Measurements from ENCODE around the gene GH1. TPM values are rescaled to one million over a fixed set of nuclear protein-coding genes. Genes with fewer than 3 reads are reported as not detected.

GH1 gene
- total RNA-seq, 1 experiment from 2014 or later = not detected

DNA sequence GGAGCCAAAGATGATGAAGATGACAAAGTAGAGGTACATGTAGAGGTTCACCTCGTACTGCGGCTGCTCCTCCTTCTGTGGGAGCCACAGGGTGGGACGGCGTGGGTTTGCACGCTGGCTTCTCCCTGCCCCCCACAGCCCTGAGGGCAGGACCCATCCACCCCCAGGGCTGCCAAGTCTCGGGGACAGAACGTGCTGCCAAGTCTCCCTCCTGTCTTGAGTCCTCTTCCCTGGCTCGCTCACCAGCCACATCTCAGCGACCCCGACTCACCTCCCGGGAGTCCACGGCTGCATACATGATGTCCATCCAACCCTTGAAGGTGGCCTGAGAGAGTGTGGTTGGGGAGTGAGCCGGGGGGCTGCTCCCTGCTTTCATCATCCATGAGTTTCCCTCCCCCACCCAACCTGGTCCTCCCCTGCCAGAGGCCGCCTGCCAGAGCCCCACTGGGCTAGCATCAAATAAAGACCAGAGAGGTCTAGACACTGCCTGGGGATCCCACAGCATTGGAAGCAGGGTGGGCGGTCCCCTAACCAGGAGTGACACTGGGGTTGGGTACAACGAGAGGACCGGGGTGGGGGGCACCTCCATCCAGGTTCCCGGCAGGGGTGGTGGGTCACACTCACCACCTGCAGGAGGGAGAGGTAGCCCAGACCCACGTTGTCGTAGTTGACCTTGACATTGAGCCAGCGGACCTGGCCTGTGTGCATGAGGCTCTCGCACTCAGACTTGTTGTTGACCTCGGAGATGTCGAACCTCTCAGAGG, 26.3 kb upstream of the GH1 start:
- DNase-seq (ENCODE audit: low spot score) = no peak

DNA sequence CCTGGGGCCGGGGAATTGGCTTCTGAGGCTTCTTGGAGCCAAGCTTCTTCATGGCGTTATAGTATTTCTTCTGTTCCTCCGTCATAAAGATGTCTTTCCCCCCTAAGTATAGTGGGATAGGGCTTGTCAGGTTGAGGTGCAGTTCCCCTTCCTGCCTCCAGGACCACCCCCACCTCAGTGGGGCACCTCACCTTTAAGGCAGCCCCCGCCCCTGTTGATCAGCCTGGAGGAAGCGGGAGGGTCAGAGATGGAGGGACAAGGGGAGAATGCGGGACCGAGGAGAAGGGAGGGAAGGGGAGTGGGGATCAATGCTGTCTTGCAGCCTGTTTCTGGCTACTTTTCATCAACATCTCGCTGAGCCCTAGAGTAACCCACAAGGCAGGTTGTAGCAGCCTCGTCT, 25.1 kb upstream of the GH1 start:
- no peak for DNase-seq (ENCODE audit: low spot score)

DNA sequence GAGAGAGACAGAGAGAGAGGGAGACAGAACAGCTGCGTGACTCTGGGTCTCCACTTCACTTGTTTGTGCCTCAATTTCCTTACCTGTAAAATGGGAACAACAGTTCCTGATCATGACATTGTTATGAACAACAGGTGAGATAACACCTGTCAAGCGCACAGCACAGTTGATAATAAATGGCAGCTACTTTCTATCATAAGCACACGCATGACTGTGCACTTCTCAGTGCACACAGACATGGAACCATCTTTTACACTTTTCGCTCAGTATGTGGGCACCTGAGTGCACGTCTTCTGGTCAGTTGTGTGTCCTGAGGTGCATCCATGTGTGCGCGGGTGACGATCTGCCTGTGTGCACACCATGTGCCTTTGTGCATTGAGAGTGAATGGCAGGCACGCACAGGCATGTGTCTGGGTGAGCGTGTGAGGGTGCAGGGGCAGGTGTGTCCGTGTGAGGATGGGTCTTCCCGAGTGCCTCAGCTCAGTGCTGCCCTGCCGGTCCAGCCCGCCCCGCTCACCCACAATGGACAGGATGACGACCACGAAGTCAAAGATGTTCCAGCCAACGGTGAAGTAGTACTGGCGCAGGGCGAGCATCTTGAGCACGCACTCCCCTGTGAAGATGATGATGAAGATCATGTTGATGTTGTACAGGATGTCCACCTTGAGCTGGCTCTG, 23.8 kb upstream of the GH1 start:
- DNase-seq (ENCODE audit: low spot score) = no peak

DNA sequence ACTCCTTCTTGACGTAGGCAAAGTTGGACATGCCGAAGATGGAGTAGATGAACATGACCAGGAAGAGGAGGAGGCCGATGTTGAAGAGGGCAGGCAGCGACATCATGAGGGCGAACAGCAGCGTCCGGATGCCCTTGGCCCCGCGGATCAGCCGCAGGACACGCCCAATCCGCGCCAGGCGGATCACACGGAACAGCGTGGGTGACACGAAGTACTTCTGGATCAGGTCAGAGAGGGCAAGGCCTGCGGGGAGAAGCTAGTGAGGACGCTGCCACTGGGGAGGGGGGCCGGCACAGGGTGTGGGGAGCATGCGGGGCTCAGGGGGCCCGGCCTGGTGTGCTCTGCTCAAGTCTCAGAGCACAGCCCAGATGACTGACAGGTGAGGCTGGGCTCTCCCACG, 23.1 kb upstream of the GH1 start:
- DNase-seq (ENCODE audit: low spot score) = no peak

DNA sequence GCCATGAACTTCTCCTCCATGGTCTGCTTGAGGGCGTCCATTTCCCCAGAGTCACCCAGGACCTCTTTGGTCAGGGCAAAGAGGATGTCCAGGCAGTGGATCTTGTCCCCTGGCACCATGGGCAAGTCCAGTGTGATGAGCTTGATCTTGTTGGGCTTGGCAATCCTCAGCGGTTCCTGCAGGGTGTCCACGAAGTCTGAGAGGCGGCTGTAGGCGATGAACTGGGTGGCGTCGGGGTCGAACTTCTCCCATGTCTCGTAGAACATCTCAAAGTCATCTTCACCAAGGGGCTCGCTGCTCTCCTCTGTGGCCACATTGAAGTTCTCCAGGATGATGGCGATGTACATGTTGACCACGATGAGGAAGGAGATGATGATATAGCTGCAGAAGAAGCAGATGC, 22.5 kb upstream of the GH1 start:
- DNase-seq (ENCODE audit: low spot score) = no peak

DNA sequence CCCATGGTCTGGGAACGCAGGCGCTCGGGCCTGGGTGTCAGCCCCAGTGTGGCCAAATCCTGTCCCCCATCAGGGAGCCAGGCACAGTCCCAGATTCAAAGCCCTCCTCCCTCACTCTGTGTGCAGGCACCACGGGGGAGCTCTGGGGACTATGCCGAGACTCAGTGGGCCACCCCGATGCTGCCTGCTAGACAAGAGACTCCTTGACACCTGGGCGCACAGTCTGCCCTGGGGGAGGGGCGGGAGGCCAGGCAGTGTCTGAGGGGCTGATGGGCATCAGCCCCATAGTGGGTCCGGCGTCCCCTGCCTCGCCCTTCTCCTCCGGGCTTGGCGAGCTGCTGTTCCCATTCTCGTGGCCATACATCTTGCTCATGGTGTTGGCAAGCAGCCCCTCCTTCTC, 21.9 kb upstream of the GH1 start:
- DNase-seq (ENCODE audit: low spot score) = no peak

DNA sequence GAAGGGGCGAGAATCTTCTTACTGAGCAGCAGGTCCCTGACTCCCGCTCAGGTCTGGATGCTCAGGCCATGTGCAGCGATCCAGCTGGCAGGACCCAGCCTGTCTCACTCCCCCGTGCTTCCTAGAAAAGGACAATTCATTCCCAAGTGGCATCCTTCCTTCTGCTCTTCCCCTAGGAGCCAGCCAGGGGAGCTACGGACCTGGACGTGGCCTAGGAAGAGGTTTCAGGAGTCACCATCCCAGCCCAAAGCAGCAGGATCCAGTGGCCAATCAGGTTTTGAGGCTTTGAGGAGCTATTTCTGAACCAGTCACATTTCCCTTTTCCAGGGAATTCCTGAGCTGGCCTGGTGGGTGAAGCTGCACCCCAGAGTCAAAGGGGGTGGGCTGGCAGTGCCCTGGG, 21.2 kb upstream of the GH1 start:
- no peak for DNase-seq (ENCODE audit: low spot score)

DNA sequence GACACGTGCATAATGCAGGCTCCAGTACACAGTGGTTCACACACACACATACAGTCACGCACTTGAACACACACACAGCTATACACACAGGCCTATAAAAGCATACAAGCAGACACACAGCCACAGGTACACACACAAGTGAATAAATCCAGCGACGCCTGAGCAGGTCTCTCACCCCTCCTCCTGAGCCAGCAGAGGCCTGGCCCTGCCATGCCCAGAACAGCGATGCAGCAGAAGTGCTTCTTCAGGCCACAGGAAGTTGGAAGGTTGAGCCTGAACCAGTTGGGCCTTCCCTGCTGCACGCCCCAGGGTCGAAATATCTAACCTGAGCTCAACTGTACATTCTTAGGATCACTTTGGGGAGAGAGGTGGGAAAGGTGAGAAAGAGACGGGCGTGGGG, 20.8 kb upstream of the GH1 start:
- DNase-seq (ENCODE audit: low spot score) = no peak

DNA sequence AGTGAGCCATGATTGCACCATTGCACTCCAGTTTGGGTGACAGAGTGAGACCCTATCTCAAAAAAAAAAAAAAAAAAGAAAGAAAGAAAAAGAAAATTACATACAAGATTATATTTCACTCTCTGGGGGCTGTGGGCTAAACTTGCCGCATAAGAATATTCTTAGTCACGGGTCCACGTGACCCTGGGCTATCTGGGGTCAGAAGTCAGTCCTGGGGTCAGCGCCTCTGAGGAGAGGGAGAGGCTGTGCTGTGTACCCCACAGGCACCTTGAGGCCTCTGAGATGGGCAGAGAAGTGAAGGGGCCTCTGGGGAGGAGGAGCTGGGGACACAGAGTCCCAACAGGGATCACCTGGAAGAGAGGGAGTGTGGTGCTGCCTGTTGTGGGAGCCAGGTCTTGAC, 19.3 kb upstream of the GH1 start:
- DNase-seq (ENCODE audit: low spot score) = no peak

DNA sequence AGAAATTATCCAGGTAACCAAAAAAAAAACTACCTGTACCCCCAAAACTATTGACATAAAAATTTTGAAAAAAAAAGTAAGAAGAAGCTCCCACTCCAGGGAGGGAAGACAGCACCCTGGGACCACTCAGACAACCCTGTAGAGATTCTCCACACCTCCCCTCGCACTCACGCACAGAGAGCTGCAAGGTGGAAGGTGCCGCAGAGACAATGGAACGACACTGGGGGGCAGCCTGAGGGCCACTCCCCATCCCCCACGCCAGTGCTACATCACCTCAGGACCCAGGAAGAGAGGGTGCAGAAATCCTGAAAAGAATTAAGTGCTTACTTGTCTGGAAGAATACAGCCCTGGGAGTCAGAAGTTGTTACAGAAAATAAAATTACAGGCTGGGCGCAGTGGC, 18.7 kb upstream of the GH1 start:
- DNase-seq (ENCODE audit: low spot score) = no peak

DNA sequence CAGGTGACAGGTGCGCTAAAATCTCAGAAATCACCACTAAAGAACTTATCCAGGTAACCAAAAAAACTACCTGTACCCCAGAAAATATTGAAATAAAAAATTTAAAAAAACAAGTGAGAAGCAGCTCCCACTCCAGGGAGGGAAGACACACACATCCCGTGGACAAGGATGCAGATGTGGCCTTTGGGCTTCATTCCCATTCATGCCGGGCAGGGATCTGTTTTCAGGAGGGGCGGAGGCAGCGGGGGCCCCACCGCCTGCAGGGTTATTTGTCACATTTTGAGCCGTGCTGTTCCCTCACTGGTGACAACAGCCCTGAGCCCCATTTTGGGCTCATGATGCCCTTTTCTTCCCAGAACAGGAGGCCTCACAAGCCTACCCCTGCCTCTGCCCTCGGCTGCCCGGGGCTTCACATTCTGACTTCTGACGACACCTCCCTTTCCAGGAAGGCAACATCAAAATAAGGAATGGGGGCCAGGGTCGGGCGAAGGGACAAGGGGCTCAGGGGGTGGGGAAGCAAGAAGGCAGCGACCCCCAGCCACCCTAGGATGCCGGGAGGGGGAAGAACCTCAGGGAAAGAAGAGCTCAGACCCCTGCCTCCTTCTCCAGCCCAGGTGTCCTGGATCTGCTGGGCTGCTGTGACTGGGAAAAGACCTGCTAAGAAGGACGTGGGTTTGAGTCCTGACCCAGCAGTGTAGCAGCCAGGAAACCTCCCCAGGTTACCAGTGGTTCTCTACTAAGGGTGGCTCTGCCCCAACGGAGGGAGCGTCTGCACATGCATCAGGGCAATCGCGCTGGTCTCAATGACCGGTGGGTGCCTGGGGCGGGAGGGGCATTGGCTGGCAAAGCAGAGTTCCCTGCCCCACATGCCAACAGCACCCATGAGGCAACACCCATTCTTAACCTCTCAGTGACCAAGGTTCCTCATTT, 15.8 kb upstream of the GH1 start:
- DNase-seq (ENCODE audit: low spot score) = no peak

DNA sequence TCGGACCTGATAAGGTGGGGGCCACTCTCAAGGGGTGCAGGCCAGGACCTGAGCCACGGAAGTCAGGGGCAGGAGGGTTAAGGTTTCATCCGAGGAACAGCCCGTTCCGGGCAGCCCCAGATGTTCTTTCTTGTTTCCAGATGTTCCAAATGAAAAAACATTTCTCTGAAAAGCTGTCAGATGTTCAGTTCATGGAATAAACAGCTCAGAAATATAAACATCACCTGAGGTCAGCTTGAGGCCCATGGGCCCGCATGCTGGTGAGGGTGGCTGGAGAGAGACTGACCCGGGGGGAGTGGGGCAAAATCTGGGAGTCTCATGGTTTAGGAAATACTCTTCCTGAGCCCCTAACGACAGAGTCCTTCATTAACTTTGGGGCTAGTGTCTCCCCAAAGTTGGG, 15.0 kb upstream of the GH1 start:
- no peak for DNase-seq (ENCODE audit: low spot score)

DNA sequence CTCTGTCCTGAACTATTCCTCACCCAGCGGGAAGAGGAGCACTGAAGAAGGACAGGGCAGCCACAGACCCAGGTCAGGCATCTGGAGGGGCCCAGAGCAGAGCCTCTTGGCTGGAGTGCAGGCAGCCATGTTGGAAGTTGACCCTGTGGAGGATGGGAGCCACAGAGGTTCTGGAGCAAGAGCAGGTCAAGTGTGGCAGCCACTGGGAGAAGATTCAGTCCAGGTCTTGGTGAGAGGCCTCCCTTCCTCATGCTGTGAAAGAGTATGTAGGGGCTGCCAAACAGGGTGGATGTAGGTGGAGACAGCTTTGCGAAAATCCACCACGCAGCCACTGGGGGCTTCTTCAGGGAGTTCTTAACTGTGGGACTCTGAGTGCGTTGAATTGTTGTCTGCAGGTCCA, 14.1 kb upstream of the GH1 start:
- DNase-seq (ENCODE audit: low spot score) = no peak

DNA sequence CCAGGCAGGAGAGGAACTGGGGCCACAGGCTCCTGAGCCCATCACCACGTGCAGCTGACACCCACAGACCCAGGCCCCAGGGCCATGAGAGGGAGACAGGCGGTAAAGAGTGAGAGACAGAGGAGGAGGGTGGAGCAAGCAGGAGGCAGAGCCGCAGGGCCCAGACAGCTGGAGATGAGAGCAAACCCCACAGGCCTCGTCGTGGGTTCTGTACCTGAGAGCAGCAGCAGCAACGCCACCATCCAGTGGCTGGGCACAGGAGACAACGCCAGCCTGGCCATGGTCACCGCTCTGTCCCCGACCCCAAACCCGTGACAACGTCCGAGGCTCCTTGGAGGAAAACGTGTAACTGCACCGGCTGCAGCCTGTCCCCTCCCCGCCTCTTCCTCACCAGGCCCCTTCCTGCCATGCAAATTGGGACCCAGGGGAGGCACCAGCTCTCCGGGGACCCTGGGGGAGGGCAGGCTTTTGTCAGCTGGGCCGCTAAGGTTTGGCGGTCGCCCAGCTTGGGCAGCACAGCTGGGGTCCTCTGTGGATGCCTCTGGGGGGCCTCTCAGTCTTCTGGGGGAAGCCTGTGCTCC, 13.4 kb upstream of the GH1 start, which contains the start of gene CD79B:
CD79B (minus strand) TSS at position 351 of the 581 bp plus-strand sequence; CDS start at position 281, 70 bp downstream.
- no peak for DNase-seq (ENCODE audit: low spot score)

DNA sequence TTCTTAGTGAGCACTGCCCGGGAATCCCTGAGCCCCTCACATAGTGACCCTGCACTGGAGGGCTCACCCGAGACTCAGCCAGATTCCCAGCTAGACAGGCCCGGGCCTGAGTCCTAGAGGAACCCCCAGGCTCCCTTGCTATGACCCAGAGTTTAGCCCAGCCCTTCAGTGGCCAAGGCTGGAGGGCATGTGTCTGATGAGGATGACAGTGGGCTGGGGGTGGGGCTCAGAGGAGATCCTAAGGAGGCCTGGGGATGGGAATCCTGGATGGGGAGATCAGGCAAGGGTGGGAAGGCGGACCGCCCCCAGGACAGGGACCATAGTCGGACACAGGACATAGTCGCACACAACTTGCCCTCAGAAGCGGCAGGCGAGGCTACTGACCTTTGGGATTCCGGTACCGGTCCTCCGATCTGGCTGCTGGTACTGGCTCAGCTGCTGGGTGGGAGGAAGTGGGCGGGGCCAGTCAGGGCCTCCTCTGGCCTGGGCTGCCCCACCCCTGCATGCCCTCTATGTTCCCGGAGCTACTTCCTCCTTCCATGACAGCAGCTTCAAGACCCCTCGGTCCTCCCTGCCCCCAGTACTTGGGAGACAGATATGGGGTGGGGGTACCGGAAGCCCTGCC, 12.4 kb upstream of the GH1 start:
- DNase-seq (ENCODE audit: low spot score) = no peak

DNA sequence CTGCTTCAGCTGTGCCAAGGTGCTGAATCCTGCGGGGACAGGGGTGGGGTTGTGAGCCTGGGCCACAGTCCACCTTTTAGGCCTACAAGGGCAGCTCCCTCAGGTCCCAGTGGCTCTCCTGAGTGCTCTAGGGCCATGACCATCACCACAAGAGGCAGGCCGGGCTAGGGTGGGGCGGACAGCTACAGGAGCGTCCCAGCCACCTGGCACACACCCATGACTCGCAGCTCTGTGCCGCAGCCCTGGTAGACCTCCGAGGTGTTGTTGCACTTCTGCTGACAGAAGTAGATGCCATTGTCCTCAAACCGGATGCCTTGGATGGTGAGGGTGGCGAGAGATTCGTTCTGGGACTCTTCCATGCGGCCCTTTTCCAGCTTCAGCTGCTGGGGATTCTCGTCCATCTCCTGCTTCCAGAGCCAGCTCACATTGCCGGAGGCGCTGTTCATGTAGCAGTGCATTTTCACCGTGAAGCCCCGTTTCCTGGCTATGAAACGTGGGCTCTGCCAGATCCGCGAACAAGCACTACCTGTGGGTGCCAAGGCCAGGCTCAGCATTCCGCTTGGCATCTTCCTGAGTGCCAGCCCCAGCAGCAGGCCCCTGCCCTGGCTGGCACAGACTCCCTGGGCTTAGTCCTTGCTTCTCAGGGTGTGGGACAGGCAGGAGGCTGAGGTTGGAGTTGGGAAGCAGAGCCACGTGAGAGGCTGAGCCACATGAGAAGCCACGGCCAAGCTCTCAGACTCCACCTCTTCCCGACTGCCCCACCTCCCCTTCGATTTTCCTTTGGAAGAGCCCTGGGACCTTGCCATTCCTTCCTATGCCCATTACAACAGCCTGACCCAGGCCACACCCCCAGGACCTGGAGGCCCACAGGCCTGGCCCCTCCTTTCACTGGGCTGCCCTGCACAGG, 11.5 kb upstream of the GH1 start:
- DNase-seq (ENCODE audit: low spot score) = no peak

DNA sequence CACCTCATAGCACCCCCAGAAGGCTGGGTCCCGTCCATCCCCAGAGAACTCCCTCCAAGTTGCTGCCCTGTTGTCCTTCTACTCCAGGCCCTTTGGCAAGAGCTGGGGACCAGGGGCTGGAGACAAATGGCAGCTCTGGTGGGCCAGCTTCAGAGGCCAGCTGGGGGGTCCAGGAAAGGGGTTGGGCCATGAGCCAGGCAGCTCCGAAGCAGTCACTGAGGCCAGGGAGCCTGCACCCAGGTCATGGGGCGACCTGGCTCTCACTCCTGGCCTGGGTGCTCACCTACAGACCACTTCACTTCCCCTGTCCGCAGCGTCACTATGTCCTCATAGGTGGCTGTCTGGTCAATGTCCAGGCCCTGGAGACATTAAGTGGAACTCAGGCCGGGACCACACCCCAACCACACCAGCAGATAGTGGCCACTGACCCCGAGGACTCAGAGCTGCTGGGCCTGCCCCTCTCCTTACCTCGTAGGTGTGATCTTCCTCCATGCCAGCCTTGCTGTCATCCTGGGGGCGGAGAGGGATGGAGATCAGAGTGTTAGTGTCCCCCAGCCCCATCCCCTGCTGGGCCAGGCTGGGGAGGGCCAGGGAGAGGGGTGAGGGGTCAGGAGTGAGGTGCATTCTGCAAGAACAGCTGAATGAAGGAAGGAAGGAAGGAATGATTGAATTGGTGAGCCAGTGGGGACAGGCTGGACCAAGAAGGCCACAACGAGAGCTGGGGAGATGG, 10.5 kb upstream of the GH1 start:
- no peak for DNase-seq (ENCODE audit: low spot score)

DNA sequence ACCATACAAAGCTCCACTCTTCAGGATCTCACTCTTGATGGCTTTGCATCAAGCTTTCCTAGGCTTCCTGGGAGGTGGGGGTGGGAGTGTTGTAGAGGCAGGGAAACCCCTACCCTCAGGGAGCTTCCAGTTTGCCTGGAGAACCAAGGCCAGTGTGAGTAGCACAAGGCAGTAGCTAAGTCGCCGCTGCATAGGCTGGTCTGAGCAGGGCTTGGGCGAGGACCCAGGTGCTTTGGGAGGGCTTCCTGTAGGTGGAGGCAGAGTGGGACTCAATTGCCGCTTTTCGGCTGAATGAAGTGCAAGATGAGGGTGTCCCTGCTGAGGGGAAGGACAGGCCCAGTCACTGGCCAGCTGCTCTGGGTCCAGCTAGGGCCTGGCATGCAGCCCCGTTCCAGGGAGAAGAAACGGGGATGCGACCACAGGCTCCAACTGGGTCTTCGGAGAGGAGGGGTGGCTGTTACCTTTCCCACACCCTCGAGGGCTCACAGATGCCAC, 9.6 kb upstream of the GH1 start:
- DNase-seq (ENCODE audit: low spot score) = no peak

DNA sequence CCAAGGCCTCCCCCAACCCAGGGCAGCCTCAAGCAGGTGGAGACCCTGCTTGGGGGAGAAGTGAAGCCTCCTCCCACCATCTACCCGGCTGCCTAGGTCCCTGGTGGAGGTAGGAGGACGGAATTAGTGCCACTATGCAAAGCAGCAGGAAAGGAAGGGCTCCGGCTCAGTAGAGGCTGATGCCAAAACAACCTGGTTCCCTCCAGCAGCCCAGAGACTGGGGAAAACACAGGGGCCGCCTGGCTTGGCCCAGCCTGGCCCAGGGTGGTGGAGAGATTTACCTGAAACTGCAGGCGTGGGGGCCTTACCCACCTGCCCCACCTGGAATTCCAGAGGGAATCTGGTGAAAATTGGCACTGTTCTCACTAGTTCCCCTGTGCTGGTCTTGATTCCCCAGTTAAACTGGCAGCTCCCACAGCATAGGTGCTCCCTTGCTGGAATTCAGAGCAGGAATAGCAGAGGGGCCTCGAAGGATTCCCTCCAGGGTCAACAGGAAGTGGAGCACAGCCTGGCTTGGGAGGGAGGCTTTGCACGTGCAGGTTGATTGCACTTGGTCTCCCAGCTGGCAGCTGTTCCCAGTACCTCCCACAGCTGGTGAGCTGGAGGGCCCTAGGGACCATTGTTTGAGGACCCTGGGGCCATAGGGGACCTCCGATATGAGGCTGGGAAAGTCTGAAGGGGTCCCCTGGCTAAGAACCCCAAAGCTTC, 9.0 kb upstream of the GH1 start:
- no peak for DNase-seq (ENCODE audit: low spot score)
